T-cell (primary cell): ENCODE measurements around the gene ARHGAP9. TPM values are rescaled to one million over a fixed set of nuclear protein-coding genes. Genes with fewer than 3 reads are reported as not detected.

ENCODE experiments used
- ATAC-seq, 4 experiments: fragments of 200-7000 bp in 3 of 4; fragments of 150-1000 bp in 1 of 4; cut with Tn5 transposase; replicated peaks in 1 of 4; 1 replicate in 3 of 4; 2 replicates in 1 of 4; pipeline ENCODE4 v1.10.0; 2021; ENCODE audit warnings: moderate library complexity in 3 of 4, mild to moderate bottlenecking in 2 of 4, moderate number of reproducible peaks in 1 of 4
- CTCF ChIA-PET, 2 donors: fragments of 300-600 bp; sonication (Branson Sonifier 250); formaldehyde crosslinking; loops; one replicate each; lab custom pipeline; 2022; ENCODE audit warnings: antibody characterized with exemption in 2 of 2; lab: Charles Lee
- POLR2A ChIA-PET, 2 donors: fragments of 300-600 bp; sonication (Branson Sonifier 250); formaldehyde crosslinking; loops; one replicate each; lab custom pipeline; 2022; ENCODE audit warnings: antibody characterized with exemption in 2 of 2; lab: Charles Lee
- DNase-seq, 35 experiments: peaks; one replicate each; pipeline versions ENCODE4 v3.0.0 to v3.0.0-alpha.2; 2013 to 2023
- H3K27ac ChIP-seq: one replicate; pipeline ENCODE4 v1.5.1; 2013; ENCODE audit warnings: low read length
- H3K27me3 ChIP-seq, 2 experiments: replicated peaks in 1 of 2; 1 replicate in 1 of 2; 2 replicates in 1 of 2; pipeline versions ENCODE4 v1.6.1 to v1.7.0; 2013; ENCODE audit warnings: low read length in 1 of 2, mixed read lengths in 1 of 2; ENCODE audit not compliant: control insufficient read depth in 2 of 2, insufficient read depth in 2 of 2; ENCODE audit errors: extremely low read depth in 1 of 2
- H3K36me3 ChIP-seq, 2 donors: 1 replicate in 1 of 2; 2 replicates in 1 of 2; pipeline versions ENCODE4 v1.6.1 to v1.7.0; 2013; ENCODE audit warnings: low read length in 1 of 2; ENCODE audit not compliant: control insufficient read depth in 2 of 2, insufficient read depth in 1 of 2; ENCODE audit errors: extremely low read depth in 1 of 2
- H3K4me1 ChIP-seq, 2 experiments: 1 replicate in 1 of 2; 2 replicates in 1 of 2; pipeline versions ENCODE4 v1.6.1 to v1.7.0; 2013; ENCODE audit warnings: low read length in 2 of 2, mixed read lengths in 1 of 2; ENCODE audit not compliant: insufficient read depth in 2 of 2, control insufficient read depth in 1 of 2; ENCODE audit errors: extremely low read depth in 1 of 2
- H3K4me3 ChIP-seq, 2 donors: 1 replicate in 1 of 2; 2 replicates in 1 of 2; pipeline versions ENCODE4 v1.5.1 to v1.7.0; 2013; ENCODE audit warnings: mild to moderate bottlenecking in 2 of 2, low read length in 1 of 2, moderate library complexity in 1 of 2; ENCODE audit not compliant: control insufficient read depth in 1 of 2; ENCODE audit errors: extremely low read depth in 1 of 2
- H3K9me3 ChIP-seq: 2 replicates; pipeline ENCODE4 v1.7.0; 2013
- H3K27ac Mint-ChIP-seq, 2 donors: one replicate each; pipeline ENCODE4 v1.8.0; 2020 to 2021; ENCODE audit warnings: mild to moderate bottlenecking in 2 of 2, mixed read lengths in 2 of 2
- H3K27me3 Mint-ChIP-seq, 2 donors: one replicate each; pipeline ENCODE4 v1.8.0; 2021 to 2022; ENCODE audit warnings: mixed read lengths in 2 of 2
- H3K36me3 Mint-ChIP-seq: one replicate; pipeline ENCODE4 v1.8.0; 2021; ENCODE audit warnings: mixed read lengths
- H3K4me1 Mint-ChIP-seq, 3 donors: one replicate each; pipeline ENCODE4 v1.8.0; 2020 to 2022; ENCODE audit warnings: mixed read lengths in 3 of 3, mild to moderate bottlenecking in 1 of 3
- H3K4me3 Mint-ChIP-seq, 3 donors: one replicate each; pipeline ENCODE4 v1.8.0; 2020 to 2022; ENCODE audit warnings: mild to moderate bottlenecking in 3 of 3, mixed read lengths in 3 of 3, moderate library complexity in 3 of 3
- H3K9me3 Mint-ChIP-seq, 3 donors: one replicate each; pipeline ENCODE4 v1.8.0; 2020 to 2022; ENCODE audit warnings: mixed read lengths in 3 of 3
- WGBS: methylation state at CpG from one replicate; pipeline ENCODE4 v1.1.5; 2013; ENCODE audit warnings: missing lambda C conversion rate; ENCODE audit not compliant: insufficient coverage; 5-methylcytosine and 5-hydroxymethylcytosine counted together
- total RNA-seq, 35 experiments: library from RNA in 6 of 35; stranded (reverse) in 6 of 35; fragments of 120-200 nt in 1 of 35; gene quantifications; one replicate each; pipeline versions ENCODE4 v1.2.1 to v1.2.4 and lab custom pipeline; 2013 to 2026

Gene ARHGAP9
- total RNA-seq, 5 donors from 2014 or later (not counting 1 experiment from before 2014, with no cell fraction given), result 198 to 413 (median 243) TPM

- H3K36me3 Mint-ChIP-seq, result peaks cover 21% of the 10 kb centered on the region
- H3K27ac Mint-ChIP-seq, result no peak overlapping the region
- ATAC-seq (no peak), DNase-seq (no peak)
- WGBS, result 100% methylated on average over 2 of the region's 4 CpGs
- no peak overlapping the region for H3K4me3 ChIP-seq
- ChIA-PET CTCF (interaction anchor here in 1 of 2 donors (0.5 kb wide), 1 partner anchor 127 kb away, joined by 3 read pairs; no protein-coding TSS in a partner anchor), POLR2A (interaction anchor here in 1 of 2 donors (0.8 kb wide), 1 partner anchor 15 kb away, joined by 4 read pairs; no protein-coding TSS in a partner anchor)
- H3K27me3 Mint-ChIP-seq, result no peaks in the 10 kb centered on the region
- H3K4me1 ChIP-seq, result peaks cover 12 to 23% of the 10 kb centered on the region in 2 experiments
- peaks cover 31 to 38% (median 36%) of the 10 kb centered on the region in 3 donors for H3K4me1 Mint-ChIP-seq
- H3K9me3 ChIP-seq, result no peaks in the 10 kb centered on the region
- H3K9me3 Mint-ChIP-seq, result no peaks in the 10 kb centered on the region
- peaks cover 12 to 40% of the 10 kb centered on the region in 2 donors for H3K36me3 ChIP-seq
- H3K4me3 Mint-ChIP-seq, result no peak overlapping the region
- no peaks in the 10 kb centered on the region for H3K27me3 ChIP-seq
- H3K27ac ChIP-seq, result no peak overlapping the region
Measured at GRCh38 chr12:57490126-57490525, 10.5 kb upstream of the ARHGAP9 start.

DNA sequence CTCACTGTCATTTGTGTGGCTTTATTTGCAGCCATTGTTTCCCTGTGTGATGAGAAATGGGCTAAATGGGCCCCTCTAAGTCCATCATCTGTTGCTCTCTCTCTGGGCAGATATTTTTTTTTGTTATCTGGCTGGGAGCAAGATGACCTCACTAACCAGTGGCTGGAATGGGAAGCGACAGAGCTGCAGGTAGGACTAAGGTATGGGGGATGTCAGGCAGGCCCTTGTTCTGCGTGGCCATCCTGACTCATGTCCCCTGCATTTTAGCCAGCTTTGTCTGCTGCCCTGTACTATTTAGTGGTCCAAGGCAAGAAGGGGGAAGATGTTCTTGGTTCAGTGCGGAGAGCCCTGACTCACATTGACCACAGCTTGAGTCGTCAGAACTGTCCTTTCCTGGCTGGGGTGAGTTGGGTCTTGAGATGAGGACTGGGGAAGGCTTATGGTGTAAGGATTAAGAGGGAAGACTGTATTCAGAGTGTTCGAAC is 9.5 kb upstream of the ARHGAP9 start:
- H3K4me3 ChIP-seq, result peak overlapping the region in 1 of 2 donors; percentile 94
- H3K27ac Mint-ChIP-seq, result peak overlapping the region; percentile 68 to 95
- WGBS, result 100% methylated on average over 3 of the region's 5 CpGs
- ATAC-seq (no peak), DNase-seq (no peak)
- H3K27me3 ChIP-seq, result no peaks in the 10 kb centered on the region
- peaks cover 31 to 38% (median 36%) of the 10 kb centered on the region in 3 donors for H3K4me1 Mint-ChIP-seq
- peak overlapping the region; percentile 90 to 98 (median 96) for H3K4me3 Mint-ChIP-seq
- no peaks in the 10 kb centered on the region for H3K27me3 Mint-ChIP-seq
- ChIA-PET CTCF (interaction anchor here in 1 of 2 donors (0.8 kb wide), 1 partner anchor 30 kb away, joined by 3 read pairs; no protein-coding TSS in a partner anchor), POLR2A (interaction anchor here (0.5 to 0.7 kb wide), 3 partner anchors 14 to 54 kb away, joined by 3 to 6 read pairs (median 4); no protein-coding TSS in a partner anchor)
- H3K27ac ChIP-seq, result no peak overlapping the region
- no peaks in the 10 kb centered on the region for H3K9me3 ChIP-seq
- H3K36me3 ChIP-seq, result peaks cover 12 to 40% of the 10 kb centered on the region in 2 donors
- peaks cover 21% of the 10 kb centered on the region for H3K36me3 Mint-ChIP-seq
- H3K9me3 Mint-ChIP-seq, result no peaks in the 10 kb centered on the region
- peaks cover 12 to 23% of the 10 kb centered on the region in 2 experiments for H3K4me1 ChIP-seq

GRCh38 chr12:57488402-57489156 is 8.9 kb upstream of the ARHGAP9 start:
- Mint-ChIP-seq H3K36me3 (peaks cover 21% of the 10 kb centered on the region), H3K27ac (peak overlapping the region; percentile 94 to 95), H3K4me3 (peak overlapping the region; percentile 90 to 98 (median 96)), H3K4me1 (peaks cover 31 to 38% (median 36%) of the 10 kb centered on the region in 3 donors), H3K27me3 (no peaks in the 10 kb centered on the region), H3K9me3 (no peaks in the 10 kb centered on the region)
- WGBS, result 6% methylated on average over 5 of the region's 11 CpGs
- H3K4me3 ChIP-seq, result peak overlapping the region; percentile 94 to 95
- ChIA-PET CTCF (interaction anchor here in 1 of 2 donors (0.8 kb wide), 1 partner anchor 30 kb away, joined by 3 read pairs; no protein-coding TSS in a partner anchor), POLR2A (interaction anchor here (0.6 to 0.7 kb wide), 2 partner anchors 13 to 53 kb away, joined by 3 to 4 read pairs; no protein-coding TSS in a partner anchor)
- H3K9me3 ChIP-seq, result no peaks in the 10 kb centered on the region
- H3K27ac ChIP-seq, result peak overlapping the region; percentile 66
- H3K4me1 ChIP-seq, result peaks cover 12 to 23% of the 10 kb centered on the region in 2 experiments
- no peaks in the 10 kb centered on the region for H3K27me3 ChIP-seq
- no peak for ATAC-seq
- no peak for DNase-seq
- peaks cover 12 to 37% of the 10 kb centered on the region in 2 donors for H3K36me3 ChIP-seq

GRCh38 chr12:57487597-57488401 is 8.1 kb upstream of the ARHGAP9 start, which contains the start of gene MARS1:
Gene MARS1, plus strand, starts transcription at chr12:57488068. Its CDS starts 23 bp downstream, at chr12:57488091.
- 6% methylated on average over 33 of the region's 47 CpGs for WGBS
- Mint-ChIP-seq H3K4me3 (peak within 1 kb of the TSS; percentile 90 to 98 (median 96)), H3K9me3 (no peaks in the 10 kb centered on the region), H3K4me1 (peaks cover 38 to 40% (median 38%) of the 10 kb centered on the region in 3 donors), H3K27ac (peak within 1 kb of the TSS; percentile 94 to 95), H3K36me3 (peaks cover 18% of the 10 kb centered on the region), H3K27me3 (no peaks in the 10 kb centered on the region)
- Histone ChIP-seq H3K27me3 (no peaks in the 10 kb centered on the region), H3K4me3 (peak within 1 kb of the TSS; percentile 94 to 95), H3K4me1 (peaks cover 12 to 23% of the 10 kb centered on the region in 2 experiments), H3K9me3 (no peaks in the 10 kb centered on the region), H3K36me3 (peaks cover 11 to 35% of the 10 kb centered on the region in 2 donors), H3K27ac (peak within 1 kb of the TSS; percentile 66)
- ChIA-PET CTCF (interaction anchor here in 1 of 2 donors (1.4 kb wide), 2 partner anchors 11 to 29 kb away, joined by 3 to 6 read pairs; no protein-coding TSS in a partner anchor), POLR2A (no interaction called here)
- peak; percentile 74 to 97 (median 91) for DNase-seq
- ATAC-seq, result peak; percentile 98 to 99 (median 98)

DNA sequence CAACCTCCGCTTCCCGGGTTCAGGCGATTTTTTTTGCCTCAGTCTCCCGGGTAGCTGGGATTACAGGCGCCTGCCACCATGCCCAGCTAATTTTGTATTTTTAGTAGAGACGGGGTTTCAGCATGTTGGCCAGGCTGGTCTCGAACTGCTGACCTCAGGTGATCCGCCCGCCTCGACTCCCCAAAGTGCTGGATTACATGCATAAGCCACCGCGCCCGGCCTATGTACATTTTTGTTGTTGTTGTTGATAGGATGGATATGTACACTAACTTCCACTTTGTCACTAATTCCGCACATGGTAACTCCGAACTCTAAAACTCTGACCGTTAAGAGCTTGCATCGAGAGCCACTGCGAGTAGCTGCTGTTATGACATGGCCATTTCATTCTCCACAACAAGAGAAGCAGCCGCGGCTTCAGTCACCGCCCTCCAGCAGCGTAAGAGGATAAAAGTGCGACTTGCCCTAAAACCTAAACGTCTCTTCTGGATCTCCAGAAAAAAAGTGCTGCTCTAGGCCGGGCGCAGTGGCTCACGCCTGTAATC is 7.5 kb upstream of the ARHGAP9 start:
- Mint-ChIP-seq H3K9me3 (no peaks in the 10 kb centered on the region), H3K27ac (peak overlapping the region in 1 of 2 donors; percentile 94), H3K4me1 (peaks cover 38 to 39% (median 38%) of the 10 kb centered on the region in 3 donors), H3K36me3 (peaks cover 15% of the 10 kb centered on the region), H3K4me3 (peak overlapping the region in 1 of 3 donors; percentile 98), H3K27me3 (no peaks in the 10 kb centered on the region)
- H3K4me1 ChIP-seq, result peaks cover 12 to 23% of the 10 kb centered on the region in 2 experiments
- ATAC-seq (no peak), DNase-seq (no peak)
- H3K4me3 ChIP-seq, result no peak overlapping the region
- no peaks in the 10 kb centered on the region for H3K9me3 ChIP-seq
- no peaks in the 10 kb centered on the region for H3K27me3 ChIP-seq
- POLR2A ChIA-PET, result interaction anchor here in 1 of 2 donors (0.6 kb wide), 1 partner anchor 21 kb away, joined by 4 read pairs; no protein-coding TSS in a partner anchor
- H3K27ac ChIP-seq, result no peak overlapping the region
- WGBS, result 93% methylated on average over 26 of the region's 27 CpGs
- CTCF ChIA-PET, result interaction anchor here in 1 of 2 donors (1.4 kb wide), 2 partner anchors 10 to 28 kb away, joined by 3 to 6 read pairs; no protein-coding TSS in a partner anchor
- peaks cover 9 to 29% of the 10 kb centered on the region in 2 donors for H3K36me3 ChIP-seq
